Mesenchymal stem cell (in vitro differentiated cells and primary cell): Measurements from ENCODE around the gene PPP1R13L.

Experiments
- DNase-seq: peaks from one replicate; pipeline ENCODE4 v3.0.0-alpha.2; 2013
- H2AFZ ChIP-seq: one replicate; pipeline ENCODE4 v1.6.1; 2013; ENCODE audit warnings: low read depth, mild to moderate bottlenecking, control low read depth, inconsistent platforms, low read length, moderate library complexity
- H2AK5ac ChIP-seq: 2 replicates; pipeline ENCODE4 v1.6.1; 2013; ENCODE audit warnings: low read length, moderate library complexity, mild to moderate bottlenecking, inconsistent platforms; ENCODE audit not compliant: severe bottlenecking
- H2BK120ac ChIP-seq: one replicate; pipeline ENCODE4 v1.6.1; 2013; ENCODE audit warnings: low read depth, mild to moderate bottlenecking, inconsistent platforms, low read length, moderate library complexity
- H2BK12ac ChIP-seq, 2 experiments: one replicate each; pipeline ENCODE4 v1.6.1; 2013; ENCODE audit warnings: inconsistent platforms in 2 of 2, low read length in 2 of 2, mild to moderate bottlenecking in 2 of 2, moderate library complexity in 2 of 2, control low read depth in 1 of 2
- H2BK15ac ChIP-seq: one replicate; pipeline ENCODE4 v1.6.1; 2013; ENCODE audit warnings: mild to moderate bottlenecking, low read depth, inconsistent platforms; ENCODE audit not compliant: poor library complexity, severe bottlenecking
- H2BK5ac ChIP-seq: 2 replicates; pipeline ENCODE4 v1.6.1; 2013; ENCODE audit warnings: low read depth, mild to moderate bottlenecking, low read length, control low read depth, inconsistent platforms; ENCODE audit not compliant: poor library complexity, severe bottlenecking
- H3K14ac ChIP-seq, 2 experiments: one replicate each; pipeline ENCODE4 v1.6.1; 2013; ENCODE audit warnings: inconsistent platforms in 2 of 2, low read length in 2 of 2, control low read depth in 1 of 2, mild to moderate bottlenecking in 1 of 2, moderate library complexity in 1 of 2
- H3K18ac ChIP-seq, 2 experiments: one replicate each; pipeline ENCODE4 v1.6.1; 2013; ENCODE audit warnings: inconsistent platforms in 2 of 2, low read length in 2 of 2, control low read depth in 1 of 2, low read depth in 1 of 2, mild to moderate bottlenecking in 1 of 2
- H3K23ac ChIP-seq, 2 experiments: one replicate each; pipeline ENCODE4 v1.6.1; 2013; ENCODE audit warnings: inconsistent platforms in 2 of 2, low read length in 2 of 2, mild to moderate bottlenecking in 2 of 2, moderate library complexity in 2 of 2, control low read depth in 1 of 2
- H3K27ac ChIP-seq: 2 replicates; pipeline ENCODE4 v1.5.1; 2013; ENCODE audit warnings: mild to moderate bottlenecking, moderate library complexity, low read length, control low read depth, inconsistent platforms; ENCODE audit not compliant: poor library complexity, severe bottlenecking
- H3K27me3 ChIP-seq, 2 experiments: 2 replicates each; pipeline versions ENCODE4 v1.6.1 to v1.7.0; 2013; ENCODE audit warnings: low read length in 2 of 2, mild to moderate bottlenecking in 2 of 2, moderate library complexity in 2 of 2, control low read depth in 1 of 2, inconsistent platforms in 1 of 2; ENCODE audit not compliant: control insufficient read depth in 1 of 2, insufficient read depth in 1 of 2
- H3K36me3 ChIP-seq, 2 experiments: 2 replicates each; pipeline versions ENCODE4 v1.6.1 to v1.7.0; 2013; ENCODE audit warnings: low read length in 2 of 2, control low read depth in 1 of 2, inconsistent platforms in 1 of 2, low read depth in 1 of 2, mild to moderate bottlenecking in 1 of 2; ENCODE audit not compliant: insufficient read depth in 2 of 2, control insufficient read depth in 1 of 2
- H3K4ac ChIP-seq, 2 experiments: one replicate each; pipeline ENCODE4 v1.6.1; 2013; ENCODE audit warnings: inconsistent platforms in 2 of 2, low read length in 2 of 2, mild to moderate bottlenecking in 2 of 2, moderate library complexity in 2 of 2, control low read depth in 1 of 2, low read depth in 1 of 2
- H3K4me1 ChIP-seq: 2 replicates; pipeline ENCODE4 v1.6.1; 2013; ENCODE audit warnings: low read depth, low read length, control low read depth; ENCODE audit not compliant: control insufficient read depth, insufficient read depth
- H3K4me2 ChIP-seq: 2 replicates; pipeline ENCODE4 v1.6.1; 2013; ENCODE audit warnings: low read length, mild to moderate bottlenecking, inconsistent platforms; ENCODE audit not compliant: poor library complexity, severe bottlenecking
- H3K4me3 ChIP-seq, 2 experiments: 2 replicates each; pipeline versions ENCODE4 v1.5.1 to v1.7.0; 2013; ENCODE audit warnings: low read length in 2 of 2, mild to moderate bottlenecking in 2 of 2, control low read depth in 1 of 2, low read depth in 1 of 2; ENCODE audit not compliant: insufficient read depth in 1 of 2
- H3K79me1 ChIP-seq: replicated peaks from 2 replicates; pipeline ENCODE4 v1.6.1; 2013; ENCODE audit warnings: mild to moderate bottlenecking, control low read depth, low read length, inconsistent platforms; ENCODE audit not compliant: poor library complexity, severe bottlenecking
- H3K9ac ChIP-seq: 2 replicates; pipeline ENCODE4 v1.7.0; 2013; ENCODE audit warnings: mild to moderate bottlenecking, low read length, moderate library complexity
- H3K9me3 ChIP-seq: 2 replicates; pipeline ENCODE4 v1.7.0; 2013; ENCODE audit warnings: mild to moderate bottlenecking, low read length; ENCODE audit not compliant: control insufficient read depth
- H4K8ac ChIP-seq: one replicate; pipeline ENCODE4 v1.6.1; 2013; ENCODE audit warnings: inconsistent platforms, mild to moderate bottlenecking, low read length, moderate library complexity
- H4K91ac ChIP-seq: one replicate; pipeline ENCODE4 v1.6.1; 2013; ENCODE audit warnings: mild to moderate bottlenecking, low read length, inconsistent platforms
- WGBS: methylation state at CpG from one replicate; pipeline ENCODE4 v1.1.7; 2013; ENCODE audit warnings: mixed read lengths; 5-methylcytosine and 5-hydroxymethylcytosine counted together

The PPP1R13L gene

GRCh38 chr19:45354241-45354842, 50.5 kb downstream of the PPP1R13L start:
- DNase-seq: no peak
- Histone ChIP-seq H3K4ac (no peak overlapping the region), H3K27ac (no peak overlapping the region), H2BK12ac (no peak overlapping the region), H3K9me3 (no peaks in the 10 kb centered on the region), H3K79me1 (peaks cover 22% of the 10 kb centered on the region), H2AK5ac (no peak overlapping the region), H3K4me2 (no peak overlapping the region), H2BK15ac (no peak overlapping the region), H3K4me3 (no peak overlapping the region), H2AFZ (no peak overlapping the region), H3K36me3 (peaks cover 80 to 96% of the 10 kb centered on the region in 2 experiments), H2BK120ac (no peak overlapping the region), H4K8ac (no peak overlapping the region), H3K23ac (no peak overlapping the region), H3K18ac (no peak overlapping the region), H4K91ac (no peak overlapping the region), H3K14ac (no peak overlapping the region), H3K4me1 (no peaks in the 10 kb centered on the region), H3K9ac (no peak overlapping the region), H3K27me3 (no peaks in the 10 kb centered on the region), H2BK5ac (no peak overlapping the region)
- 98% methylated on average over 11 of the region's 11 CpGs for WGBS

- no peak for DNase-seq
- H3K36me3 ChIP-seq: peaks cover 69 to 89% of the 10 kb centered on the region in 2 experiments
- no peak overlapping the region for H4K8ac ChIP-seq
- H3K79me1 ChIP-seq: peaks cover 17% of the 10 kb centered on the region
- H2AFZ ChIP-seq: no peak overlapping the region
- H3K4me1 ChIP-seq: peaks cover 6% of the 10 kb centered on the region
- H2BK15ac ChIP-seq: no peak overlapping the region
- H3K9me3 ChIP-seq: no peaks in the 10 kb centered on the region
- H2BK12ac ChIP-seq: no peak overlapping the region
- H3K4me2 ChIP-seq: no peak overlapping the region
- no peak overlapping the region for H2BK5ac ChIP-seq
- H3K27me3 ChIP-seq: no peaks in the 10 kb centered on the region
- 98% methylated on average over 19 of the region's 20 CpGs for WGBS
- H3K23ac ChIP-seq: no peak overlapping the region
- H3K18ac ChIP-seq: no peak overlapping the region
- H3K14ac ChIP-seq: no peak overlapping the region
- no peak overlapping the region for H2AK5ac ChIP-seq
- no peak overlapping the region for H3K4me3 ChIP-seq
- H2BK120ac ChIP-seq: no peak overlapping the region
- no peak overlapping the region for H3K4ac ChIP-seq
- no peak overlapping the region for H3K9ac ChIP-seq
- H3K27ac ChIP-seq: no peak overlapping the region
- no peak overlapping the region for H4K91ac ChIP-seq
Observed at GRCh38 chr19:45352914-45353796, 51.7 kb downstream of the PPP1R13L start.

GRCh38 chr19:45352471-45352870, 52.4 kb downstream of the PPP1R13L start:
- no peak overlapping the region for H3K9ac ChIP-seq
- H2AK5ac ChIP-seq: no peak overlapping the region

GRCh38 chr19:45352062-45352461, 52.8 kb downstream of the PPP1R13L start:
- H2BK120ac ChIP-seq: no peak overlapping the region
- no peak overlapping the region for H3K27ac ChIP-seq
- H3K79me1 ChIP-seq: peaks cover 10% of the 10 kb centered on the region
- H3K23ac ChIP-seq: no peak overlapping the region
- no peaks in the 10 kb centered on the region for H3K27me3 ChIP-seq
- H2BK12ac ChIP-seq: no peak overlapping the region
- H3K9me3 ChIP-seq: no peaks in the 10 kb centered on the region
- no peak overlapping the region for H2AK5ac ChIP-seq
- H4K8ac ChIP-seq: no peak overlapping the region
- H3K4me3 ChIP-seq: no peak overlapping the region
- DNase-seq: no peak
- H3K14ac ChIP-seq: no peak overlapping the region
- no peak overlapping the region for H3K18ac ChIP-seq
- no peak overlapping the region for H2BK5ac ChIP-seq
- H3K36me3 ChIP-seq: peaks cover 62 to 78% of the 10 kb centered on the region in 2 experiments
- peaks cover 6% of the 10 kb centered on the region for H3K4me1 ChIP-seq
- H4K91ac ChIP-seq: no peak overlapping the region
- H2AFZ ChIP-seq: no peak overlapping the region
- H3K4me2 ChIP-seq: no peak overlapping the region
- 95% methylated on average over 15 of the region's 15 CpGs for WGBS
- H3K4ac ChIP-seq: no peak overlapping the region
- H2BK15ac ChIP-seq: no peak overlapping the region
- no peak overlapping the region for H3K9ac ChIP-seq

More at GRCh38 chr19:45352471-45352870, 52.4 kb downstream of the PPP1R13L start:
- no peak overlapping the region for H3K4ac ChIP-seq
- no peak overlapping the region for H2BK5ac ChIP-seq
- no peak overlapping the region for H4K91ac ChIP-seq
- H3K4me3 ChIP-seq: no peak overlapping the region
- H2AFZ ChIP-seq: no peak overlapping the region
- peaks cover 6% of the 10 kb centered on the region for H3K4me1 ChIP-seq
- 96% methylated on average over 20 of the region's 20 CpGs for WGBS
- DNase-seq: no peak
- H3K4me2 ChIP-seq: no peak overlapping the region
- no peak overlapping the region for H3K27ac ChIP-seq
- H2BK12ac ChIP-seq: no peak overlapping the region
- no peak overlapping the region for H4K8ac ChIP-seq
- H3K18ac ChIP-seq: no peak overlapping the region
- H3K14ac ChIP-seq: no peak overlapping the region
- no peaks in the 10 kb centered on the region for H3K9me3 ChIP-seq
- no peaks in the 10 kb centered on the region for H3K27me3 ChIP-seq
- no peak overlapping the region for H2BK120ac ChIP-seq
- H3K79me1 ChIP-seq: peaks cover 14% of the 10 kb centered on the region
- H3K23ac ChIP-seq: no peak overlapping the region
- peaks cover 67 to 83% of the 10 kb centered on the region in 2 experiments for H3K36me3 ChIP-seq
- H2BK15ac ChIP-seq: no peak overlapping the region
